Measurements from ENCODE around the gene XPO6.

XPO6 gene

DNA sequence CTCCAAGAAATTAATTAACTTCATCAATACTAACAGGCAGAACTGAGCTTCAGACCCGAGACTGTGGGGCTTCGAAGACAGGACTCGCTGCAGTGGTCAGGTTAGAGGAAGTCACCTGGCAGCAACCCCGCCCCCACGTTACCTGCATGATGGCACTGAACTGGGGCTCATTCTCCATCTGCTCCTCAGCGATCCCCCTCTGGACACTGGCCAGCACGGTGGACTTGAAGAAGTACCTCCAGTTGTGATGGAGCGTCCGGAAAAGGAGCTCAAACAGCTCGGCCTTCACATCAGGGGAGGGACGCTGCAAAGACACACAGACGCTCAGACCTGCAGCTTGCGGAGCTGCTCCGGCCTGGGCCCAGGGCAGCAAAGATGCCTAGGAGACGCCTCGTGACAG lies 107.4 kb downstream of the XPO6 start:
- DNase-seq (ENCODE audit: extremely low read depth, low read depth): no peak
- TF ChIP-seq, protein P1, sequence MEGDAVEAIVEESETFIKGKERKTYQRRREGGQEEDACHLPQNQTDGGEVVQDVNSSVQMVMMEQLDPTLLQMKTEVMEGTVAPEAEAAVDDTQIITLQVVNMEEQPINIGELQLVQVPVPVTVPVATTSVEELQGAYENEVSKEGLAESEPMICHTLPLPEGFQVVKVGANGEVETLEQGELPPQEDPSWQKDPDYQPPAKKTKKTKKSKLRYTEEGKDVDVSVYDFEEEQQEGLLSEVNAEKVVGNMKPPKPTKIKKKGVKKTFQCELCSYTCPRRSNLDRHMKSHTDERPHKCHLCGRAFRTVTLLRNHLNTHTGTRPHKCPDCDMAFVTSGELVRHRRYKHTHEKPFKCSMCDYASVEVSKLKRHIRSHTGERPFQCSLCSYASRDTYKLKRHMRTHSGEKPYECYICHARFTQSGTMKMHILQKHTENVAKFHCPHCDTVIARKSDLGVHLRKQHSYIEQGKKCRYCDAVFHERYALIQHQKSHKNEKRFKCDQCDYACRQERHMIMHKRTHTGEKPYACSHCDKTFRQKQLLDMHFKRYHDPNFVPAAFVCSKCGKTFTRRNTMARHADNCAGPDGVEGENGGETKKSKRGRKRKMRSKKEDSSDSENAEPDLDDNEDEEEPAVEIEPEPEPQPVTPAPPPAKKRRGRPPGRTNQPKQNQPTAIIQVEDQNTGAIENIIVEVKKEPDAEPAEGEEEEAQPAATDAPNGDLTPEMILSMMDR (IDR thresholded peaks at IDR 0.05; ENCODE audit: low read depth, low read length): no peak

DNA sequence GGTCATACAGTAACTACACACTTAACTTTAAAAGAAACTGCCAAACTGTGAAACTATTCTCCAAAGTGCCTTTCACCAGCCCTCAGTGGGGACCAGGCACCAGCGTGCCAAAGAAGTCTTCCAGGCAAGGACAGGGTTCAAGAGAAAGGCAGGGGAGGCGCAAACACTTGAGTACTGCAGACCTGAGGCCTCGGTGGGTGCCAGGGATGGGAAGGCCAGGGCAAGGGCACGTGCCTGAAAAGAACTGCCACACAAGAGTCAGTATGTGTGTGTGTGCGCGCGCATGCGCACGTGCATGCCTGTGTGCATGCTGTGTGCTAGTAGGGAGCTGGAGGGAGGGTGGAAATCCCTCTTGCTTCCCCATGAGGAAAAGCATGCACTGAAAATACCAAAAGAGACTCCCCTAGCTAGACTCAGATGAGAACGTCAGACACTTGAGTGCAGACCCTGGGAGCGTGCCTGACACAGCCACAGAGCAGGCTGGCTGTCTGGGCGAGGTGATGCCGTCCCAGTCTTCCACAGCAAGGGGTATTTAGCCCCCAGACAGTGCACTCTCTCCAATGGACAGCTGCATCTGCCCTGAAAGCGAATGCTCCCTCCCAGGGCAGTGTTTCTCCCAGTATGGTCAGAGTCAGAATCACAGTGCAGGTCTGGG lies 108.1 kb downstream of the XPO6 start:
- TF ChIP-seq, protein P1 (IDR thresholded peaks at IDR 0.05; ENCODE audit: low read depth, low read length): no peak
- no peak for DNase-seq (ENCODE audit: extremely low read depth, low read depth)

DNA sequence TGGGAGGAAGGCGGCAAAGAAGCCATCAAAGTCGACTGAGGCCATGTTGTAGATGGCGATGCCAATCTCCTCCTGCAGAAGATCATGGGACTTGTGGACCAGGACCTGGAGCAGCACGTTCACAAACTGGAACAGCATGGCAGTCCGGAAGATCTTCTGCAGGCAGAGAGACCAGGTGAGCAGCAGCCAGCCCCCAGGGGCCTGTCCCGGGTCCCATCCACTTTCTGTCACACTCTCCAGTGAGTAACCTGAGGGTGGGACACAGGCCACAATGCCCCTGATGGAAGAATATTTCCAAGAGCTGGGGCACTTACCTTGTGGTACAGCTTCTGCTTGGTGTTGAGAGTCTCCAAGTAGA lies 110.3 kb downstream of the XPO6 start:
- TF ChIP-seq, protein P1 (IDR thresholded peaks at IDR 0.05; ENCODE audit: low read depth, low read length): no peak

DNA sequence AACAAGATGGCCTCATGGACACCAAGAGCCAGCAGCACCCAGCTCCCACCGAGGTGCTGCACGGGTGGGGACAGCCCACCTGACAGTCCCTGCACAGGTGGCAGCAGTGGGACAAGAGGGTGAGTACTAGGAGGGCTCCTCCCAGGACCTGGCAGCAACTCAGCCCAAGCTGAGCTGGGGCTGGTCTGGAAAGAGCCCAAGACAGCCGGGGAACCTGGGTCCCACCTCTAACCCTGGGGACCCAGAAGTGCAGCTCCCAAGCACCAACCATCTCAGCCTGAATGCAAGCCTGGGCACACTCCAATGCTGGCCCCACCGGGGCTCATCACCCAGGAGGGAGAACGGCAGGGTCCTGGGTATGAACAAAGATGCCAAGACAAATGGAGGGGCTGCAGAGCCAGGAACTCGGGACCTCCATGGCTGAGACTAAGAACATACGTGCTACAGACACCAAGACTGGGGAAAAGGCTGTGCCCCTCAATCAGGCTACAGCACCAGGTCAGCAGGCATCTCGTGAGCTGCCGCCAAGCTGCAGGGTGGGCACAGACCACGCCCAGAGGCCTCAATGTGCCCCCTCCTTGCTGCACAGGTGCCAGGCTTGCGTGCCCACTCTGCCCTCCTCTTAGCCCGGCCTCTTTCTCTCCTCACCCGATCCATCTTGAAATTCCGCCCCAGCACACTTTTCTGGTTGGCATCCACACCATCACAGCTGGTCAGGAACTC lies 110.8 kb downstream of the XPO6 start:
- TF ChIP-seq, protein P1 (IDR thresholded peaks at IDR 0.05; ENCODE audit: low read depth, low read length): no peak
- DNase-seq (ENCODE audit: extremely low read depth, low read depth): no peak

More for the DNA sequence above, 110.3 kb downstream of the XPO6 start:
- no peak for DNase-seq (ENCODE audit: extremely low read depth, low read depth)

DNA sequence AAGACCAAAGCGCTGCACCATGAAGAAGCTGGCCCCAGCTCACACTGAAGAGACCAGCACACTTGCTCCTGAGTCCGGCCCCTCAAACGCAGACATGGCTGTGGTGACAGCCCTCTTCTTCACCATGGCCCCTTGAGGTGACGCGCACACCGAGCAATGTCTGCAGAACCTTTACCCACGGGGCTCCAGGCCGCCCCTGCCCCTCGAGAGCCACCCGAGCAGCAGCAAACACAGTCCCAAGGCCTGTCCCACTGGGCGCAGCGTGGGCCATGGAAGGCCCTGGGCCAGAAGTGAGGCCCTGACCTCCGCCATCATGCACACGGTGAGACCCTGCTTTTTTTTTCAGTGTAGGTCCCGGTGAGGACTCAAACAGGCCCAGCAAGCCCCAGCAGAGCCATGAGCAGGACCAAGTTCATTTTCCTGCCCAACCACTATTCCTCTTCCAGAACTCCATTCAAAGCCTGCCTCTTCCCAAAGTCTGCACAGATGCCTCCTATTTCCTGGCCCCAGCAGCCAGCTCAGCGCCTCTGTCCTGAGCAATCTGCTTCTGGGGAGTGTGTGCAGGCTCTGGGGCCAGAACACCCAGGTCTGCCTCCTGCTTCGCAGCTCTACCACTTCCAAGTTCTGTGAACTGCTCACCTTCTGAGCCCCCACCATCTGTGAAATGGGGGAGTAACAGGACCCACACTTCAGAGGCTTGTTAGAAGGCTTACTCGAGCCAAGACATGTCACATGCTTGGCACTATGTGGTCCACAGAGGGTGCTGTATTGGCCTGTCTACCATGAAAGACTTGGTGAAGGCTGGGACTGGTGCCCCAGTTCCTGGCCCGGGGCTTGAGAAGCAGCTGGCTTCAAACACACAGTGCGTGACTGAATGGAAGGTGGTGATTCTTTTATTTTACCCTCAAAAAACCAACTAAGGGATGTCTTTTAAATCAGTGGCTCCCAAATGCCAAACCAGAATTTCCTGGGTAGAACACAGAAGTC lies 112.5 kb downstream of the XPO6 start:
- TF ChIP-seq, protein P1 (IDR thresholded peaks at IDR 0.05; ENCODE audit: low read depth, low read length): no peak
- no peak for DNase-seq (ENCODE audit: extremely low read depth, low read depth)

DNA sequence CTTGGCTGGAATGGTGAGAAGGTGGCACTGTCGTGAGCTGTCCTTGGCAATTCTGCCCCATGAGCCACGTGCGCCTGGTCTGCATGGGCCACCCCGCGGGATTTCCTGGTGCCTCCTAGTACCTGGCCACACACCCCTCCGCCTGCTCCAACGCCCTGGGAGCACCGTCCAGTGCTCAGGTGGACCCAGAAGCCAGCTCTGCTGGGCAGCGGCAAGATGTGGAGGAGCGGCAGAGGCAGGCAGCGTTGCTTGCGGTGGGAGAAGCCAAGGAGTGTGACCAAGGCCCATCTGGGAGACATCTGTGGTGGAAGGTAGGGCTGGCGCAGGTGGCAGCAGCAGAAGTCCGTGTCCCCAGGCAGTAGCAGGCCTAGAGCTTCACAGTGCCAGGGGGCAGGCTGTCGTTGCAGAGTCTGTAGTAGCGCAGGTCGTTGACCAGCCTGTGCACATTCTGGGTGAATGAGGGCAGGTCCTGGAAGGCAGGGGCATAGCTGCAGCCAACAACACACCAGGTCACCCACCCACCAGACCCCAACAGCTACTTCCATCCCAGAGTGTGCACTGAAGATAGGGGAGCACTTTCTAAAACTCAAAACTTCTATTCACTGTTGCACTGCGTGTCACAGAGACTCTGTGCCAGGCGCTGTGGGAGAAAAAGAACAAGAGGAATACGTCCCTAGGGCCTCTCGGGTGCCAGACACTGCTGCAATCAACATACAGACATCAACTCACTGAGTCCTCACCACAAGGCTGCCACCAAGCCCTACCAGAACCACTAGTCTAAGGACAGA lies 113.4 kb downstream of the XPO6 start:
- no peak for DNase-seq (ENCODE audit: extremely low read depth, low read depth)
- TF ChIP-seq, protein P1 (IDR thresholded peaks at IDR 0.05; ENCODE audit: low read depth, low read length): no peak
